ENCODE results near the gene RPAP2. TPM values are rescaled to one million over a fixed set of nuclear protein-coding genes. Genes with fewer than 3 reads are reported as not detected.
"Not testable (repeated sequence)": the region's sequence is repeated elsewhere in the genome, so short reads cannot be mapped to it uniquely, and the experiment has no call there.

The RPAP2 gene
- total and polyA plus RNA-seq, 2 of the 8 experiments (the other 6 are each of a cell fraction or from before 2014, with no cell fraction given): 7.9 to 28.4 TPM

GRCh38 chr1:92393966-92394365 lies 95.1 kb downstream of the RPAP2 start:
- WGBS, 2 experiments (ENCODE audit: extremely low coverage in 1 of 2, insufficient coverage in 1 of 2, insufficient read length in 1 of 2, insufficient replicate concordance in 2 of 2, low coverage in 1 of 2, low lambda C conversion rate in 2 of 2, missing lambda C conversion rate in 1 of 2): 89% methylated on average over 4 of the region's 4 CpGs; no CpG with 5 or more reads in 1 of the 2 experiments
- H3K27me3 ChIP-seq (replicated peaks in 1 of 4; ENCODE audit: control insufficient read depth in 3 of 4, extremely low read depth in 1 of 4, insufficient read depth in 3 of 4, low read length in 3 of 4); H3K4ac ChIP-seq (replicated peaks; ENCODE audit: insufficient read length, low read depth, low read length); POLR2A ChIA-PET (ENCODE audit: partially characterized antibody); H3K4me3 ChIP-seq (ENCODE audit: extremely low read depth in 1 of 4, insufficient read depth in 2 of 4, low read depth in 3 of 4, low read length in 4 of 4); H3K4me2 ChIP-seq (ENCODE audit: insufficient read depth in 1 of 2, low read depth in 2 of 2, low read length in 2 of 2); H2BK12ac ChIP-seq (ENCODE audit: low read depth, low read length); H3K79me1 ChIP-seq (ENCODE audit: low read depth, low read length); H3K14ac ChIP-seq (ENCODE audit: insufficient read length); H3K18ac ChIP-seq (ENCODE audit: extremely low read depth, low read length); H3K23me2 ChIP-seq (ENCODE audit: low read depth, low read length); H3K9ac ChIP-seq (replicated peaks in 1 of 4; ENCODE audit: extremely low read depth in 1 of 4, low read depth in 3 of 4, low read length in 3 of 4); H3K27ac ChIP-seq (ENCODE audit: low read depth, low read length); H2BK15ac ChIP-seq (ENCODE audit: low read length); H2BK120ac ChIP-seq (replicated peaks; ENCODE audit: low read depth, low read length); H3K36me3 ChIP-seq (ENCODE audit: control insufficient read depth in 2 of 4, insufficient read depth in 4 of 4, low read length in 3 of 4); H2BK20ac ChIP-seq (ENCODE audit: low read length); H4K91ac ChIP-seq (replicated peaks; ENCODE audit: insufficient read length, low read length); H4K5ac ChIP-seq (ENCODE audit: insufficient read length, low read depth, low read length); H2AFZ ChIP-seq (ENCODE audit: low read length); H2BK5ac ChIP-seq (ENCODE audit: low read depth, low read length); CTCF ChIA-PET (ENCODE audit: partially characterized antibody); H3K4me1 ChIP-seq (replicated peaks in 1 of 4; ENCODE audit: control insufficient read depth in 3 of 4, insufficient read depth in 4 of 4, low read length in 3 of 4); H2AK5ac ChIP-seq (ENCODE audit: low read depth, low read length); H4K8ac ChIP-seq (ENCODE audit: extremely low read depth, insufficient read depth, low read length); H4K20me1 ChIP-seq (replicated peaks in 1 of 2; ENCODE audit: control insufficient read depth in 1 of 2, insufficient read depth in 2 of 2, low read length in 2 of 2); H3K23ac ChIP-seq (ENCODE audit: insufficient read length); H3K56ac ChIP-seq (replicated peaks; ENCODE audit: insufficient read length, low read depth, low read length); FAIRE-seq; H3K79me2 ChIP-seq (ENCODE audit: control insufficient read depth in 1 of 2, insufficient read depth in 2 of 2, low read length in 2 of 2); DNase-seq (ENCODE audit: low read depth in 1 of 2, low spot score in 2 of 2): not testable (repeated sequence)
- peaks cover 13 to 30% of the 10 kb centered on the region in 2 experiments; a peak in 3 of 4 replicates for H3K9me3 ChIP-seq (ENCODE audit: insufficient read depth in 2 of 2, low read depth in 1 of 2, low read length in 1 of 2)

Measured in H1 (cell line).